ENCODE measurements around the gene SLC39A5.

DNA sequence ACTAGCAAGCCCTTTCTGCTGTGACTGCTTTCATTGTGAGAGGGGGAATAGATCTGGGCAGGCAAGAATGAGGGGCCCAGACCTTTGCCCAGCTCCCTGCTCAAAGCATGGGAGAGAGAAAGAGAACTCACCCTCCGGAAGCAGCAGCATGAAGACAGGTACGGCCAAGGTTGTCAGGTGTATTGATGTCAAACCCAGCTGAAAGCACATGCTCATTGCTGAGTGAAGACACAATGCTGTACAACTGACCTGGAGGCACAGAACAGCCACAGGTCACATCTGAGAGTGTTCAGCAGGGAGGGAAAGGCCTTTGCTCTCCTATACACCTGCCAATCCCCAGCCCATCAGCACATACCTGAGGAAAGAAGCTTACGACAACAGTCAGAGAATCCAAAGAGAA is 22.8 kb downstream of the SLC39A5 start:
- TF ChIP-seq FOXM1 (IDR thresholded peaks at IDR 0.05; ENCODE audit: low read depth) (no peak), EP300 (IDR thresholded peaks at IDR 0.05; ENCODE audit: borderline replicate concordance in 1 of 2, low read depth in 1 of 2, low read length in 1 of 2) (no peak), GATA2 (CRISPR knock-in tag; IDR thresholded peaks at IDR 0.05) (no peak), TAF1 (IDR thresholded peaks at IDR 0.05; ENCODE audit: borderline replicate concordance, low read depth, low read length) (no peak), SIN3A (IDR thresholded peaks at IDR 0.05; ENCODE audit: borderline replicate concordance, low read depth, low read length) (no peak)
- TF ChIP-seq, protein P1, sequence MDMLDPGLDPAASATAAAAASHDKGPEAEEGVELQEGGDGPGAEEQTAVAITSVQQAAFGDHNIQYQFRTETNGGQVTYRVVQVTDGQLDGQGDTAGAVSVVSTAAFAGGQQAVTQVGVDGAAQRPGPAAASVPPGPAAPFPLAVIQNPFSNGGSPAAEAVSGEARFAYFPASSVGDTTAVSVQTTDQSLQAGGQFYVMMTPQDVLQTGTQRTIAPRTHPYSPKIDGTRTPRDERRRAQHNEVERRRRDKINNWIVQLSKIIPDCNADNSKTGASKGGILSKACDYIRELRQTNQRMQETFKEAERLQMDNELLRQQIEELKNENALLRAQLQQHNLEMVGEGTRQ (IDR thresholded peaks at IDR 0.05; ENCODE audit: borderline replicate concordance, low read depth, low read length) = no peak
- TF ChIP-seq, protein P2, sequence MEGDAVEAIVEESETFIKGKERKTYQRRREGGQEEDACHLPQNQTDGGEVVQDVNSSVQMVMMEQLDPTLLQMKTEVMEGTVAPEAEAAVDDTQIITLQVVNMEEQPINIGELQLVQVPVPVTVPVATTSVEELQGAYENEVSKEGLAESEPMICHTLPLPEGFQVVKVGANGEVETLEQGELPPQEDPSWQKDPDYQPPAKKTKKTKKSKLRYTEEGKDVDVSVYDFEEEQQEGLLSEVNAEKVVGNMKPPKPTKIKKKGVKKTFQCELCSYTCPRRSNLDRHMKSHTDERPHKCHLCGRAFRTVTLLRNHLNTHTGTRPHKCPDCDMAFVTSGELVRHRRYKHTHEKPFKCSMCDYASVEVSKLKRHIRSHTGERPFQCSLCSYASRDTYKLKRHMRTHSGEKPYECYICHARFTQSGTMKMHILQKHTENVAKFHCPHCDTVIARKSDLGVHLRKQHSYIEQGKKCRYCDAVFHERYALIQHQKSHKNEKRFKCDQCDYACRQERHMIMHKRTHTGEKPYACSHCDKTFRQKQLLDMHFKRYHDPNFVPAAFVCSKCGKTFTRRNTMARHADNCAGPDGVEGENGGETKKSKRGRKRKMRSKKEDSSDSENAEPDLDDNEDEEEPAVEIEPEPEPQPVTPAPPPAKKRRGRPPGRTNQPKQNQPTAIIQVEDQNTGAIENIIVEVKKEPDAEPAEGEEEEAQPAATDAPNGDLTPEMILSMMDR (IDR thresholded peaks at IDR 0.05) = no peak
- TF ChIP-seq, protein P3, sequence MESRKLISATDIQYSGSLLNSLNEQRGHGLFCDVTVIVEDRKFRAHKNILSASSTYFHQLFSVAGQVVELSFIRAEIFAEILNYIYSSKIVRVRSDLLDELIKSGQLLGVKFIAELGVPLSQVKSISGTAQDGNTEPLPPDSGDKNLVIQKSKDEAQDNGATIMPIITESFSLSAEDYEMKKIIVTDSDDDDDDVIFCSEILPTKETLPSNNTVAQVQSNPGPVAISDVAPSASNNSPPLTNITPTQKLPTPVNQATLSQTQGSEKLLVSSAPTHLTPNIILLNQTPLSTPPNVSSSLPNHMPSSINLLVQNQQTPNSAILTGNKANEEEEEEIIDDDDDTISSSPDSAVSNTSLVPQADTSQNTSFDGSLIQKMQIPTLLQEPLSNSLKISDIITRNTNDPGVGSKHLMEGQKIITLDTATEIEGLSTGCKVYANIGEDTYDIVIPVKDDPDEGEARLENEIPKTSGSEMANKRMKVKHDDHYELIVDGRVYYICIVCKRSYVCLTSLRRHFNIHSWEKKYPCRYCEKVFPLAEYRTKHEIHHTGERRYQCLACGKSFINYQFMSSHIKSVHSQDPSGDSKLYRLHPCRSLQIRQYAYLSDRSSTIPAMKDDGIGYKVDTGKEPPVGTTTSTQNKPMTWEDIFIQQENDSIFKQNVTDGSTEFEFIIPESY (IDR thresholded peaks at IDR 0.05; ENCODE audit: borderline replicate concordance, low read depth) = no peak
- TF ChIP-seq, protein P4, sequence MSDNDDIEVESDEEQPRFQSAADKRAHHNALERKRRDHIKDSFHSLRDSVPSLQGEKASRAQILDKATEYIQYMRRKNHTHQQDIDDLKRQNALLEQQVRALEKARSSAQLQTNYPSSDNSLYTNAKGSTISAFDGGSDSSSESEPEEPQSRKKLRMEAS (IDR thresholded peaks at IDR 0.05; ENCODE audit: low read depth) = no peak
